GM19043 (cell line): Measurements from ENCODE around the gene FIZ1.
"Not testable (repeated sequence)": the region's sequence is repeated elsewhere in the genome, so short reads cannot be mapped to it uniquely, and the experiment has no call there.

Experiments used
- ATAC-seq: cut with Tn5 transposase; IDR thresholded peaks from one replicate; pipeline ENCODE4 v1.9.1; 2021; ENCODE audit warnings: low read depth; ENCODE audit not compliant: unreplicated experiment

FIZ1 gene

DNA sequence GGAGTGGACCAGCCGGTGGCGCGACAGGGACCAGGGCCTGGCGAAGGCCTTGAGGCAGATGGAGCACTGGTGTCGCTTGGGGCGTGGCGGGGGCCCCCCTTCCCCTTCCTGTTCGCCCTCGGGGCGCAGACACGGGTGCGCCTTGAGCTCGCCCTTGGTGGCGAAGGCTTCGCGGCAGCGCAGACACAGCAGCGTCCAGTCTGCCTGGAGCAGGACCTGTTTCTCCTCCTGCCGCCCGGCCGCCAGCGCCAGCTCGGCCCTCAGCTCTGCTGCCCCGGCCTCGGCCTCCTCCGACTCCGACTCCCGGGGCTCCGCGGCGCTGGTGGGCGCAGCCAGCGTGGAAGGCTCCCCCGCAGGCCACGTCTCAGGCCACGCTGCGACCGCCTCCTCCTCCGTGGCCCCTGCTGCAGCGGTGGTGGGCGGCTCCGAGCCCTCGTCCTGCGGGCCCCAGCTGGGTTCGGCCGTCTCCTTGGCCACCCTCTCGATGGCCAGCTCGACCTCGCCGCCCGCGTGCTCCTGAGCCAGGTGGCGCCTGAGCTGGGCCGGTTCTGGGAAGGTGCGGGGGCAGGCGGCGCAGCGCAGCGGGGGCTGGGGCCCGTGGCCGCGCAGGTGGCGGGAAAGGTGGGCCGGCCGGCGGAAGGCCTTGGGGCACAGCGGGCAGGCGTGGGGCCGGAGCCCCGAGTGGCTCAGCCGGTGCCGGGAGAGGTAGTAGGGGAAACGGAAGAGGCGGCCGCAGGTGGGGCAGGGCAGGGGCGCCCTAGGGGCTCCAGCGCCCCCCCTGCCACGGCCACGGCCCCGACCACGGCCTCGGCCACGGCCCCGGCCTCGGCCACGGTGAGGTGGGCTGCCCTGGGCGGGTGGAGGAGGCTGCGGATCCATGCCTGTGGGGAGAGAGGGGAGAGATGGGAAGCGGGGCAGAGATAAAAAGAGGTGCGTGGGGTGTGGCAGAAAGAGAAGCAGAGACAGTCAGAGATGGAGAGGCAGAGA, 20.3 kb downstream of the FIZ1 start:
- ATAC-seq = no peak

DNA sequence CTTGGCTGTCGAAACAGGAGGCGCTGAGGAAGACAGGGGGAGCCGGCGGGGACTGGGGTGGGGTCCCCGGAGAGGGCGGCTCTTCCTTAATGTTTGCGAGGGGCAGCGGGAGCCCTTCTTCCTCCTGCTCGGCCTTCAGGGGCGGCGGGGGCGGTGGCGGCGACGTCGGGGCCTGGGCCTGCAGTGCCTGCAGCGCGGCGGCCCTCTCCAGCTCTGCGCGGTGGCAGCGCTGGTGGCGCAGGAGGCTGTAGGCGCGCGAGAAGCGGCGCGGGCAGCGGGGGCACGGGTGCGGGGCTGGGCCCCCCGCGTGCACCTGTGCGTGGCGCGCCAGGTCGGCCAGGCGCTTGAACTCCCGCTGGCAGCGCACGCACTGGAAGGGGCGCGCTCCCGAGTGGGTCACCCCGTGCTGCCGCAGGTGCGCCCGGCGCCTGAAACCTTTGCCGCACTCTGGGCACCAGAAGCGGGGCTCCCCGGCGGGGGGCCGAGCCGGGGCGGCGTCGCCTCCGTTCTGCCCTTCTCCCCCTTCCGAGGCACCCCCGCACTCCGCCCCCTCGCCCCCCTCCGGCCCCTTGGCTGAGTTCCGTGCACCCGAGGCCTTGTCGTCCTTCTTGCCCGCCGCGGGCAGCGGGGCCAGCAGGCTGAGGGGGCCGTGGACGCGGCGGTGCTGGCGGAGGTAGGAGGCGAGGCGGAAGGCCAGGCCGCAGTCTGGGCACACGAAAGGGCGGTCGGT, 21.1 kb downstream of the FIZ1 start:
- no peak for ATAC-seq

DNA sequence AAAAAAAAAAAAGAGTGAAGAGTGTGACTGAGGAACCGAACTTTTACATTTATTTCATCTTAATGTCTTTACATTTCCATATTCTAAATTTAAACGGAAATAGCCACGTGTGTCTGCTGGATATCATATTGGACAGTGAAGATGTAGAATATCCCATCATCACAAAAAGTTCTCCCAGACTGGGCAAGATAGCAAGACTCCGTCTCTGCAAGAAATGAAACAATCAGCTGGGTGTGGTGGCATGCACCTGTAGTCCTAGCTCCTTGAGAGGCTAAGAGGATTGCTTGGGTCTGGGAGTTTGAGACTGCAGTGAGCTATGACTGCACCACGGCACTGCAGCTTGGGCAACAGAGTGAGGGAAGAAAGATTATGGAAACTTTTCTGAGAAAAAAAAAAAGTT, 22.6 kb downstream of the FIZ1 start:
- no peak for ATAC-seq

DNA sequence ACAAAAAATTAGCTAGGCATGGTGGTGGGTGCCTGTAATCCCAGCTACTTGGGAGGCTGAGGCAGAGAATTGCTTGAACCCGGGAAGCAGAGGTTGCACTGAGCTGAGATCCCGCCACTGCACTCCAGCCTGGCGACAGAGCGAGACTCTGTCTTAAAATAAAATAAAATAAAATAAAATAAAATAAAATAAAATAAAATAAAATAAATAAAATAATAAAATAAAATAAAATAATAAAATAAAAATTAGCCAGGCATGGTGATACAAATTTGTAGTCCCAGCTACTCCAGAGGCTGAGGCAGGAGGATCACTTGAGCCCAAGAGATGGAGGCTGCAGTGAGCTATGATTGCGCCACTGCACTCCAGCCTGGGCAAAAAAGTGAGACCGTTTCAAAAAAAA, 25.4 kb downstream of the FIZ1 start:
- ATAC-seq = not testable (repeated sequence)

DNA sequence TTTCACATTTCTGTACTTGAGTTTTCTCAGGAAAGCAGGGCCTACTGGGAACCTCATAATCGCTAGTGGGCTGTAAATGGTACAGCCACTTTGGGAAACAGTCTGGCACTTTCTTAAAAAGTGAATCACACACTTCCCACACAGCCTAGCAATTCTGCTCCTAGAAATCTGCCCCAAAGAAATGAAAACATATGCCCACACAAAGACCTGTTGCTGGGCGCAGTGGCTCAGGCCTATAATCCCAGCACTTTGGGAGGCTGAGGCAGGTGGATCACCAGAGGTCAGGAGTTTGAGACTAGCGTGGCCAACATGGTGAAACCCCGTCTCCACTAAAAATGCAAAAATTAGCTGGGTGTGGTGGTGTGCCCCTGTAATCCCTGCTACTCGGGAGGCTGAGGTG, 29.8 kb downstream of the FIZ1 start:
- ATAC-seq = not testable (repeated sequence)

DNA sequence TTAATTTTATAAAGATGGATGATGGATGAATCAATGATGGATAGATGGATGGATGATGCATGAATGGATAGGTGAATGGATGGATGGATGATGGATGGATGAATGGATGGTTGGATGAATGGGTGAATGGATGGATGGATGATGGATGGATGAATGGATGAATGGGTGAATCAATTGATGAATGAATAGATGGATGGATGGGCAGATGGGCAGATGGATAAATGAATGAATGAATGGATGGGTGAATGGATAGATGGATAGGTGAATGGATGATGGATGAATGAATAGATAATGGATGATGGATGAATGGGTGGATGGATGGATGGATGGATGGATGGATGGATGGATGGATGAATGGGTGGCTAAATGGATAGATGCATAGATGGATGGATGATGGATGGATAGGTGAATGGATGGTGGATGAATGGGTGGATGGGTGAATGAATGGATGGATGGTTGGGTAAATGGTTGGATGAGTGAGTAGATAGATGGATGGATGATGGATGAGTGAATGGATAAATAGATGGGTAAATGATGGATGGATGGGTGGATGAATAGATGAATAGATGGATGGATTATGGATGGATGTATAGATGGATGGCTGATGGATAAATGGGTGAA, 31.5 kb downstream of the FIZ1 start:
- ATAC-seq = no peak

DNA sequence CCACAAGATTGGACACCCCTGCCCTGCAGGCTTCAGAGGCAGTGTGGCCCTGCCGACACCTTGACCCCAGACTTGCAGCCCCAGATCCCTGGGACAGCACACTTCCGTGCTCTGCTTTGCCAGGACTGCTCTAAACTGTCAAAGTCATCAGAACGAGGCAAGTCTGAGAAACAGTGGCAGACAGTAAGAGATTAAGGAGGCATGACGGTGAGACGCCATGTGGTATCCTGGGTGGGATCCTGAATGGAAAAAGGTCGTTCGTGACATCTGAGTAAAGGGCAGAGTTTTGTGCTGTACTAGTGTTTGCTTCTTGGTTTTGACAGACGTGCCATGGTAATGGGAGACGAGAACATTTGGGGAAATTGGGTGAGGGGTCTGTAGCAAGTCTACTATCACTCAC, 32.5 kb downstream of the FIZ1 start:
- no peak for ATAC-seq

DNA sequence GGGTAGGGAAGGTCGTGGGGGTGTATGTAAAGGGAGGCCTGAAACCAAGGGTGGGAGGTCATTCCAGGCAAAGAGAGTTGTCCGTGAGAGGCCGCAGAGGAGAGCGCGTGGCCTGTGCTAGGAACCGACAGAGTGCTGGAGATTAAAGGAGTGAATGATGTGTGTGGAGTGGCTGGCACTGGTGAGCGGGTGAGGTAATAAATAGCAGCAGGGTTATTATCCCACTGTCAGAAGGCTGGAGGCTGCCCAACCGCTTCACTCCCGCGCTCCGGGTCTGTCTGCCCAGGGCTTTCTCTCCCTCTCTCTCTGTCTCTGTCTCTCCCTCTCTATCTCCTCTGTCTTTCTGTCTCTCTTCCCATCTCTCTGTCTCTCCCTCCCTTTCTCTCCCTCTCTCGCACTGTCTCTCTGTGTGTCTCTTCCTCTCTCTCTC, 36.0 kb downstream of the FIZ1 start:
- no peak for ATAC-seq

DNA sequence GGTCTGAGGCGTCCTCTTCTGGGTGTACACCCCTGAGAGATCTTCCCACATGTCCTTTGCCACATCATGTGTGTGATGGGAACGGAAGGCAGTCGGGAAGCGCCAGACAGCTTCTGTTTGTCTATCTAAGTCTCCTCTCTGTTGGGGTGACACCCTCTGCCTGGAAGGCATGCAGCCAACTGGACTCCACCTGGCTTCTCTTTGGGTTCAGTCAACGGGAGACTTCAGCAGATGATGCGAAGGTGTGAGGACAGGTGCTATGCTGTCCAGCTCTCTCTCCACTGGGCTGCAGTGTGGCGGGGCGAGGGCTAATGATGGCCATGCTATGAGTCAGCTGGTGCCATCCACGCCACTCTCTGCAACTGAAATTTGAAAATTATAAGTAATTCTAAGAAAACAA, 39.6 kb downstream of the FIZ1 start:
- no peak for ATAC-seq

DNA sequence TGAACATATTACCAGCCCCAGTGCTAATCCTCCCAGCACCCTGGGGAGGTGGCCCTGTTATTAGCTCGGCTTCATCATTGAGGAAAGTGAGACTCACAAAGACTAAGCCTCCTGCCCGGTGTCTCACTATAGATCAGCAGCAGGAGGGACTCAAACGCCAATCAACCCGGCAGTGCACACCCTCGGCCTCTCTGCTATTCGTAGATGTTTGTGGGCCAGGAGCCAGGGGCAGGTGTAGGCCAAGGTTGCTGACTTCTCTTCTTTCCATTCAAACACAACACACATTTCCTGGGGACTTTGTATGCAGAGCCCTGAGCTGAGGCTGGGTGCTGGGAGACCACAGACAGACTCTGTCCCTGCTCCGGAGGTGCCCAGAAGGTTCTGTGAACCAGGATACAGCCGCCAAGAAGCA, 44.6 kb downstream of the FIZ1 start:
- no peak for ATAC-seq

DNA sequence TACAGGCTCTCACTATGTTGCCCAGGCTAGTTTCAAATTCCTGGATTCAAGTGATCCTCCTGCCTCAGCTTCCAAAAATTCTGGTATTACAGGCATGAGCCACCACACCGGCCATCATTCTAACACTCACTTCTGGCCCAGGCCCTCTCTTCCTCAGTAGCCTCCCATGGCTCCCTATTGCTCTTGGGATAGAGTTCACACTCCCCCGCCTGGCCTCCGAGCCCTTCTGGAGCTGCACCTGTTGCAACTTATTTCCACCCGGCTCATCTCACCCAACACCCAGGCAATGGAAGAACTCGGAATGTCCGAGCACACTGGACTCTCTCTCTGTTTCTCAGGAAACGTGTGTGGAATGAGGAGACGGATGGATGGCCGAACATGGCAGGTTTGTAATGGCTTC, 45.0 kb downstream of the FIZ1 start:
- ATAC-seq = no peak

DNA sequence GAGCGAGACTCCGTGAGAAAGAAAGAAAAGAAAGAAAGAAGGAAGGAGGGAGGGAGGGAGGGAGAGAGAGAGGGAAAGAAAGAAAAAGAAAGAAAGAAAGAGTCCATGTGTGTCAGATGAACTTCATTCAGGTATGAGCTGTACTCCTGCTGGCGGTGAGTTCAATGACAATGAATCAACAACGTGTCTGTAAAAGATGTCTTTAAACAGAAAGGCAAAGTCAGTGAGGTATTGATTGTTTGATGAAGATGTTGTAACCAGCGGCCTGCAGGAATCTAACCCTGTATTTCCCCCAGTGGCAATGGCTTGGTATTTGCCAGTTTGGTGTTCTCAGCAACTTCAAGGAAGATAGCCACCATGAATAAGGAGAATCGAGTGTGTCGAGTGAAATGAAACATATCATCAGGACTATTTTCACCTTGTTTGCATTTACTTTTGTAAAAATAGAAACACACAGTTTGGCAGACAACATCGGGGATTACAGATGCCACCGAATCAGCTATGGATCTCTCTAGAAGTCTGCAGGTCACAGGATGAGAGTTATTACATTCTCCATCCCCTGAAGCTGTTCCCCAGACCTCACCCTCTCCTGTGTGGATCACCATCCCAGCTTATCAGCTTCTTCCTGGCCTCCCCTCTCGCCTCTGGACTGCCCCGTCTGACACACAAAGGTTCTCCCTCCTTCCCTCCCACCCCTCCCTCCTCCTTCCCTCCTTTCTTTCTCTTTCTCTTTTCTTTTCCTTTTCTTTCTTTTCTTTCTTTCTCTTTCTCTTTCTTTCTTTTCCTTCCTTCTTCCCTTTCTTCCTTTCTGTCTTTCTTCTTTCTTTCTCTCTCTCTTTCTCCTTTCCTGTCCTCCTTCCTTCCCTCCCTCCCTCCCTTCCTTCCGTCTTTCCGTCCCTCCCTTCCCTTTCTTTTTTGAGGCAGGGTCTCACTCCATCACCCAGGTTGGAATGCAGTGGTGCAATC, 45.8 kb downstream of the FIZ1 start:
- no peak for ATAC-seq

DNA sequence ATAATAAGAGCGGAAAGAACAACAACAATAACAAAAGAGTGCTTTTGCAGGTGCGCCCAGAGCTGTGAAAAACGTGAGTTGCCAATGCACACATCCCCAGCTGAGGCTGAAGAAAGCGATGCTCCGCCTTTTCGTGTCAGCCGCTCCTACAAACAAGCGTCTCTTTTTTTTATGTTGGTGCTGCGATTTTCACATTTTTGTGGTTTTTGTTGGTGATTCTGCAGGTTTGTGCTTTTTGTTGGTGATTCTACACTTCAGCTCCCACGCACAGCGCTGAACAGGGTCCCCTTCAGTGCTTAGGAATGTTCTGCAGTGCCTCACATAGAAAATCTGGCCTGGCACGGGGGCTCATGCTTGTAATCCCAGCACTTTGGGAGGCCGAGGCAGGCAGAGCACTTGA, 46.7 kb downstream of the FIZ1 start:
- ATAC-seq = no peak

DNA sequence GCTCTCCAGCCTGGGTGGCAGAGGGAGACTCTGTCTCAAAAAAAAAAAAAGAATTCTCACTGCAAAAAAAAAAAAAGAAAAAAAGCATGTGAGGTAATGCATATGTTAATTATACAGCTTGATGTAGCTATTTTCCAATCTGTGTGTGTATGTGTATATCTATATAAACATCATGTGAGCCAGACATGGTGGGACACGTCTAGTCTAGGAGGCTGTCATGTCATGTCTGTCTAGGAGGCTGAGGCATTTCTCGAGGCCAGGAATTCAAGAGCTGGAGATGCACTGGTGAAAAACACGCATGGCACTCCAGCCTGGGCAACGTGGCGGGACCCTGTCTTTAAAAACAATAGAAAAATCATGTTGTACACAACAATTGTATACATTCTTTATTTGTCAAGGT, 47.1 kb downstream of the FIZ1 start:
- no peak for ATAC-seq

DNA sequence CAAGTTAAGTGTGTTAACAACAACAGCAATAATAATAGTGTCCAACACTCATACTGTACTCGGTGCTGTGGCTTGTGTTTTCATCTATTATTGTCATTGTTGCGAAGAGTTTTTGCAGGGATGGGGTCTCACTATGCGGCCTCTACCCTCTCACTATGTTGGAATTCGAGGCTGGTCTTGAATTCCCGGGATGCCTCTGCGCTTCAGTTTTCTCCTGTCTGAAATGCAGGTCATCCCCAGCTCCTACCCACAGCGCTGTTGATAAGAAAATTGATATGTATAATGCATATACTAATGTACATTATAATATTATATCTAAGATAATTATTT, 49.0 kb downstream of the FIZ1 start:
- no peak for ATAC-seq

DNA sequence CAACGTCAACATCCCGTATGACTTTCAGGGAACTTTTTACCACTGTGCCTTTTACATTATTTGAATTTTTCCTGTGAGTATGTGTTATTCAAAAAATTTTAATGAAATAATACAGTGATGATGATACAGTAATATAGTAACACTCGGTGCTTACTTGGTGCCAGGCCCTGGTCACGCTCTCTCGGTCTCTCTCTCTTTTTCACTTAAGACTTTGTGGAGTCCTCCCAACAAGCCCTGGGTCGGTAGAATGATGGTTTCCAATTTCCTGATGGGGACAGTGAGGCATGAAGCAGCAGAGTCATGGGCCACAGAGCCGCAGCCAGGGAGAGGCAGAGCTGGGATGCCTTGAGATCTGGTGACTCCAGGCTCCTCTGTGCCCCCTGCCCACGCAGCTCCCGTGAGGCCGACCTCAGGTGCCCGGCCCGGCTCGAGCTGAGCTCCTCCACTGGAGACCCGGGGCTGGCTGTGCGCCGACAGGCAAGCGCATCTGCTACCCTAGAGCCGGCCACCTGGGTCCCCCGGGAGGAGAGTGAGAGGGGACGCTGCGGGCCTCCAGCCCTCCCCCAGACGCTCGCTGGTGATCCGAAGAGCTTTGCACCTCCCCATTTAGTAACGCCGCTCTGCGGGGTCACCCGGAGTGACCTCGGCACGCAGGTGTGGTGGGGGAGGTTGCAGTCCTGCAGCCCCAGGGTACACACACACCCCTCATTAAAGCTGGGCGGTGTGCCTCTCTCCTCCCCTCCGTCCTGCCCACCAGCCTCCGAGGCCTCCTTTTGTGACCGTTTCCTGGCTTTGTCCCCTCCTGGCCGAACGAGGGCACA, 49.6 kb downstream of the FIZ1 start:
- ATAC-seq = no peak

DNA sequence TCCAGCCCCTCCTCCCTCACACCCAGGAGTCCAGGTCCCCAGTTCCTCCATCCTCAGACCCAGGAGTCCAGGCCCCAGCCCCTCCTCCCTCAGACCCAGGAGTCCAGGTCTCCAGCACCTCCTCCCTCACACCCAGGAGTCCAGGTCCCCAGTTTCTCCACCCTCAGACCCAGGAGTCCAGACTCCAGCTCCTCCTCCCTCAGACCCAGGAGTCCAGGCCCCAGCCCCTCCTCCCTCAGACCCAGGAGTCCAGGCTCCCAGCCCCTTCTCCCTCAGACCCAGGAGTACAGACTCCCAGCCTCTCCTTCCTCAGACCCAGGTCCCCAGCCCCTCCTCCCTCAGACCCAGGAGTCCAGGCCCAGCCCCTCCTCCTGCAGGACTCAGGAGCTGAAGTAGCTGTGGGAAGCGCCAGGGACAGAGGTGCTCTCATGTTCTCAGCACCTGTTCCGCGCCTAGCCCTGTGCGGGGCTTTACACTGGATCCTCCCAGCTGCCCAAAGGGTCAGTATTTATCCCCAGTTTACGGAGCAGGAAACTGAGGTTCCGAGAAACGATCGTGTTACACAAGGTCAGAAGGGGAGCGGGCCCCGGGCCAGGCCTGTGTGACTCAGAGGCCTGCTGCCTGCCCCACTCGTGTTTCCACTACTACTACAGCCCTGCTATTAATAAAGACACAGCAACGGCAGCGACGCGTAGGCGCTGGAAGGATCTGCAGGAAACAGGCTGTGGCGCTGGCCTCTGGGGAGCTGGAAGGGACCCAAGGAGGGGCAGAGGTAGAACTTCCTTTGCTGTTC, 52.3 kb downstream of the FIZ1 start:
- no peak for ATAC-seq

DNA sequence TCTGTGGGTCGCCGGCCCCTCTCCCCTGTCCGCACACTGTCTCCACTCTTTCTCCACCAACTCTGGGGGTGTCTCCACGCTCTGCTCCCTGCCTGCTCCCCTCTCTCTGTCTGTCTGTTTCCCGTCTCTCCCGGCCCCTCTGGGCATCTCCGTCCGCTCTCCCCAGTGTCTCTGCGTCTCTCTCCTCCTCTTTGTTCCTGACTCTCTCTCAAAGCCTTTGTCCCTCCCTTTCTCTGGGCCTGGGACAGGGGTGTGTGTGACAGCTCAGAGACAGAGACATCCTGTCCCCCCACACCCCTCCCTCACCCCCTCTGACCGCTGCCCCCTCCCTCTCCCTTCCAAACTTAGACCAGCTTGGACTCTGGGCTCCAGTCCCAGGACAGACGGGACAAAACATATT, 53.3 kb downstream of the FIZ1 start:
- ATAC-seq = no peak

DNA sequence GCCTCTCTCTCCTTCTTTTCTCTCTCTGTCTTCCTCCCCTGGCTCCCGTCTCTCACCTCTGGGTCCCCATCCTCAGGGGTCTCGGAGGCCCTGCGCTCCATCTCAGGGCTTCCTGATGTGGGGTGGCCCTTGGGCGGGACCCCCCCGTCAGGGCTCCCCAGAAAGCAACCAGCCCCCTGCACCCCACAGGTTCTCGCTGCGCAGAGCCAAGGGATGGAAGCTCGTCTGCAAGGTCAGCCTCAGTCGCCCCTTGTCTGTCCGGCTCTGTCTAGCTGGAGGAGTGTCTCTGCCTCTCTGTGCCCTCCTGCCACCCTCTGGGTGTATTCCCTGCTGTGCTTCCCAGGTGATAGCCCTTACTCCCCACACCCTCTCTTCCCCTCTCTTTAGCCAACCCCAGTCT, 53.9 kb downstream of the FIZ1 start, which contains the start of gene SBK3:
Gene SBK3 (minus strand): TSS at position 101 of the 400 bp plus-strand sequence. CDS start 0 bp downstream, at position 101.
- no peak for ATAC-seq
